Stimulated activated CD4-positive, alpha-beta T cell treated with anti-CD3 and anti-CD28 coated beads, Interleukin-2, amount 100 ng/mL, for 24 hours (primary cell): ENCODE measurements around the gene KRT13.
A peak's percentile ranks its signal among the peaks of the same experiment; 100 is the strongest.
"Not testable (repeated sequence)": the region's sequence is repeated elsewhere in the genome, so short reads cannot be mapped to it uniquely, and the experiment has no call there.

Source experiments
- DNase-seq, 2 donors: peaks; one replicate each; pipeline ENCODE4 v3.0.0-alpha.2; 2020

The KRT13 gene

GRCh38 chr17:41505007-41505808, at the start of gene KRT13:
KRT13 (minus strand) TSS chr17:41505612; CDS start chr17:41505550, 62 bp downstream.
- DNase-seq: no peak

DNA sequence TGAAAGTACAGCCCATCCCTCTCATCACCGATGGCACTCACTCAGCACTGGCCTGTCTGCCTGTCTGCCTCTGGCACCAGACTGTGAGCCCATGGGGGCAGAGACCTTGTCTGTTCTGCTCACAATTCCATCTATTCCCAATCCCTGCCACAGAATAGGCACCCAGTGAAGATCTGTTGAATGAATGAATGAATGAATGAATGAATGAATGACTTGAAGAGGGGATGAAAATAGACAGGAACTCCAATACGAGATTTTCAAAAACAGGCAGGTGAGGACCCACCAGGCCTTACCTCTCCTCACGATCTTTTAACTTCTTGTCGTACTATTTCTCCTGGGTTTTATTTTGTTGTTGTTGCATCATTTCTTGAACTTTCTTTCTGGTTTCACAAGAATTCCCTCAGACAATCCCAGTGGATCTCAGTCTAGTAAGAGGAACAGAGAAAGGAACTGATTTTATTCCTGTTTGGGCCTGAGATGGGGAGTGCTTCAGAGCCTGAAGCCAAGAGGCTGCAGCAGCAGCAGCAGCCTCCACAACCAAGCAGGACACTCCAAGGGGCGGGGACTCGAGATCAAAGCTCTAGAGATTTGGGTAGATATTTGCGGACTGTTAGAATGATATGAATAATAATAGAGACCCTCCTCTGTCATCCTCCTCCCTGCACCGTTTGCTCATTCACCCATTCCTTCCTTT, 48.7 kb upstream of the KRT13 start:
- no peak for DNase-seq

DNA sequence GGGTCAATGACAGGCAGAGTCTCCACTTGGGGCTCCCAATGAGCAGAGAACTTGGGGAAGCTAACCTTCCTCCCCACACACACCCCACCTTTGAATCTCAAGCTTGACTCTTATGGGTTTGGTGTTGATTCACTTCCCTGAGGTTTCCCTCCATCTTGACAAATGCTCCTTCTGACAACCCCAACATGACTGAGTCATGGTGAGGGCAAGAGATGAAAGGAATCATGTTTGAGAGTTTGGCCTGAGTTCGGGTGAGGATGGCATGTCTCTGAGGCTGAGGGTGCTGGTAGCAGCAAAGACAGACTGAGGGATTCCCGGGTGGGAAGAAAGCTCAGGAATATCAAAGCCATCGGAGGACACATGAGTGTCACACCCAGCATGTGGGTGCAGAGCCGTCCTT, 47.8 kb upstream of the KRT13 start:
- no peak for DNase-seq

- no peak for DNase-seq
Measured at GRCh38 chr17:41552455-41552854, 47.0 kb upstream of the KRT13 start.

DNA sequence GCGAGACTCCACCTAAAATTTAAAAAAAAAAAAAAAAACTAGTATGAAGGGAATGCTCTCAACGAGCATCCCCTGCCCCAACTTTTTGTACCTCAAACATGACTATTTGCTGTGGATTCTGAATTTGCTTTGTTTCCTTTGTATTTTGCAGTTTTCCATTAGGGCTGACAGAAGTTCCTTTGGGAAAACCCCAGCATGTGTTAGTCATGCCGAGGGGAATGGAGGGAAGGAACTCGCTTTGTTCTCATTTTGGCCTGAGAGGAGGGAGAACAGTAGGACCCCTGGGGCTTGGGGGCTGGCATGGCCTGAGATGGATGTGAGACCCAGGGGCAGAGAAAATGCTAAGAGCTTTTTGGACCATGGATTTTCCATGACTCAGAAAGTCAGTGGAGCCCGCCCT, 46.0 kb upstream of the KRT13 start:
- no peak for DNase-seq

- no peak for DNase-seq
Measured at GRCh38 chr17:41549596-41550039, 44.2 kb upstream of the KRT13 start.

DNA sequence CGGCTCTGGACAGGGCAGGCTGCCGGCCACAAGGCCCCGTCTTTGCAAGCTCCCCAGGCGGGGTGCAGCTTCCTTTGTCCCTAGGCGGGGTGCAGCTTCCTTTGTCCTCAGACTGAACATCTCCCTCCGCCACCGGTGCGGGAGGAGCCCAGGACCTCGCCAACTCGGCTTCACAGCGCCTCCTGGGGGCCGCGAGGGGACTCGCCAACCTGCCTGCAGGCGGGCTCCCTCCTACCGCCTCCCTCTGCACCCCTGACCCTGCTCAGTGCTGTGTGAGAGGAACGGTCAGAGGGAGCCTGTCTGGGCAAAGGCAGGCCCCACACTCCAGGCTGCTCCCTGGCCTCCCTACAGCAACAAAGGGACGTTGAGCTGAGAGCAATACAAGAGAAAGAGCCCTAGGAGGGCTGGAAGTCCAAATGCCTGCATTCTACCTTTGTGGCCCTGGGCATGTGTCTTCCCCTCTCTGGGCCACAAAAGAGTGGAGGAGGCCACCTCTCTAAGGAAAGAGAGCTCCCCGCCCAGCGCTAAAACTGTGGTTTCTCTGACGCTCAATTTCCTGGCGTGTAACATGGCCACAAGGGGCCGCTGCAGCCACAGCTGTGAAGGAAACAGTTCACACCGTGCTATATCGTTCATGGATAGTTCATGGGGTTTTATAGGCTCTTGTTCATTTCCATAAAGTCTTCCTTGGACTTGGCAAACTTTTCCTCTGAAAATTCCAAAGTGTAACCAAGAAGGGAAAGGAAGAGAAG, 43.6 kb upstream of the KRT13 start:
- peak; percentile 86 to 89 for DNase-seq

- peak; percentile 77 to 78 for DNase-seq
Measured at GRCh38 chr17:41547921-41548843, 42.8 kb upstream of the KRT13 start.

DNA sequence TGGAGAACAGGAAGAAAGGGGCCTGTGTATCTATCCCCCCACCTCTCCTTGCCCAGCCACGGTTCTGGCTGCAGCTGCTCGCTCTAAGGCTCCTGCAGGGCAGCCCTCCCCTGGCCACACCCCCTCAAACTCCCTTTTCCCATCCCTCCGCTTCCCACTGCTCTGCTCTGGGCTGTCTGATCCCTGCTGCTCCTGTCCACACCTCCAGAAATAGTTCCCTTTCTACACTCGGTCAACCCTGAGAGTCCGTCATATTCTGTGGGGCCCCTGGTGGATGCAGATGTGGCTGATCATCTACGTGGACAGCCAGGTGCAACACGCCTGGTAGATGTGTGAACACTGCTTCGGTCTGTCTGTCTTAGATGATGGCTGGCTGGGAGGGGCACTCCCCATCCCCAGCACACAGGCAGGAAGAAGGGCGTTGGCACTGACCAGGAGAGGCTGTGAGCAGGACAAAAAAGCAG, 42.0 kb upstream of the KRT13 start:
- no peak for DNase-seq

- DNase-seq: no peak
Measured at GRCh38 chr17:41546819-41547218, 41.4 kb upstream of the KRT13 start.

- no peak for DNase-seq
Measured at GRCh38 chr17:41545829-41546410, 40.5 kb upstream of the KRT13 start.

DNA sequence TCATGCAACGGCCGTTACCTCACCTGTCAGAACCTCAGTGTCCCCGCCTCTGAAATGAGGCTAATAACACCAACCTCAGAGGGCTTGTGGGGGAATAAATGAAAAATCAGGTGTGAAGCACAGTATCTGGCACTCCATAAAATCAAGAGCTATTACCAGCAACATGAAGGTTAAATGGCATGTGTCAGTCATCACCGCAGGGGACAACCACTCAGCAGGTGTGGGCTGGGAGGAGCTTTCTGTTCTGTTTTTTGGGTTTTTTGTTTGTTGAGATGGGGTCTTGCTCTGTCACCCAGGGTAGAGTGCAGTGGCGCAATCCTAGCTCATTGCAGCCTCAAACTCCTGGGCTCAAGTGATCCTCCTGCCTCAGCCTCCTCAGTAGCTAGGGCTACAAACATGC, 39.5 kb upstream of the KRT13 start:
- no peak for DNase-seq

GRCh38 chr17:41544491-41544892, 39.1 kb upstream of the KRT13 start:
- DNase-seq: no peak

DNA sequence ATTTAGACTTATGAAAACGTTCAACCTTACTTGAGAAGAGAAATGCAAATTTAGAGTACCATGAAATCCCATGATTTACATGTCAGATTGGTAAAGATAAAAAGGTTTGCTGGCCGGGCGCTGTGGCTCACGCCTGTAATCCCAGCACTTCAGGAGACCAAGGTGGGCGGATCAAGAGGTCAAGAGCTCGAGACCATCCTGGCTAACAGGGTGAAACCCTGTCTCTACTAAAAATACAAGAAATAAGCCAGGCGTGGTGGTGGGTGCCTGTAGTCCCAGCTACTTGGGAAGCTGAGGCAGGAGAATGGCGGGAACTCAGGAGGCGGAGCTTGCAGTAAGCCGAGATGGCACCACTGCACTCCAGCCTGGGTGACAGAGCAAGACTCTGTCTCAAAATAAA, 37.4 kb upstream of the KRT13 start:
- DNase-seq: not testable (repeated sequence)

- DNase-seq: no peak
Measured at GRCh38 chr17:41542357-41542756, 36.9 kb upstream of the KRT13 start.

DNA sequence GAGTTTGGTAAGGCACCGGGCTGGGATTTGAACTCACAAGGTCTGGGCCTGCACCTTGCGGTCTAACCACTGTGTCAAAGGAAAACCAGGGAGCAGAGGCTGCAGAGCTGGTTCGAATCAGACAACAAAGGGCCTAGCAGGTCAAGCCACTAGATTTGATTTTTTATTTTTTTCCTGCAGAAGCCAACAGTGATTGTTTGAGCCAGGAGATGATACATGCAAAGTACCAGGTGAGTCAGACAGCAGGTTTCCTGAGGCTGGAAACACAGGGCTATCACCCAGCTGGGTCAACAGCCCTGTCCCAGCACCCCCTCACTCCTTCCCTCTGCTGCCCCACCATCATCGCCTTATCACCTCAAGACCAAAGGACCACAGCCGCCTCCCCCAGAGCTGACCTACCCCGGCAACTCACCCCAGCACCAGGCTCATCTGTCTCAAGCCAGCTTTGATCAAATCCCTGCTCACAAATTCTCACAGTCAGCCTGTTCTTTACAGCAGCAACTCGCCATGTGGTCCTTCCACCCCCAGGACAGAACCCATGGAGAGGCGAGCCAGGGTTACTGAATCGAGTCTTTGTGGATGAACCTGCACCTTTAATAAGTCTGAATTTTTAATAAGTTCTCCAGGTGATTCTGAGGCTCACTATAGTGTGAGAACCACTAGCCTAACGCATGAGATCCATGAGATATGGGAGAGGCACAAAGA, 35.7 kb upstream of the KRT13 start:
- no peak for DNase-seq

DNA sequence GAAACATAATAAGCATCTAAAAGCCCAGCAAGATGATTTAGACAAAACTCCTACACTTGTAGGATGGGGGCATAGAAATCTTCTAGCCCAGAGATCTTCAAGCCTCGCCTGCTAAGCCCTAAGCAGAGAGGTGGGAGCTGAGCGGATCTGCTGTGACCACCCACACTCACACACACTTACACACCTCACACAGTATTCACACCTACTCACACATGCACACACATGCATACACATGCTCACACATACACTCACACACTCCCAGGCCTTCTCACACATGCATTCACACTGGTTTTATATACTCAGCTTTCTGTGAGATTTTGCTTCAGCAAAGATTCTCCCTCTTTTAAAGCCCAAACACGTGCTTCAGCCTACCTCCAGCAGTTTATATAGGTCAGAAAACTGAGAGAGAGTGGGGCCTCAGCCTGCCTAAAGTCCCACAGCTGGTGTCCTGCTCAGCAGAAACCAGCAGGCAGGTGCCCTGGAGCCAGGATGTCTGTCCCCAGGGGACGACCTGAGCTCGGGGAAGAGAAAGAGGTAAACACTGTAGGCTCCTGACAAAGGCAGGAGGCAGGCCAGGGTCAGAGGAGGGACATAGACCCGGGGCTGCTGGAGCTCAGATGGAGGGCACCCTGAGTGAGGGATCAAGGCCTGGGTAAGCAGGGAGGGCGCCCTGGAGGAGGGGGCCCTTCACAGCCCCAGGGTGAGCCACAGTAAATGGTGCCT, 34.7 kb upstream of the KRT13 start:
- no peak for DNase-seq

- DNase-seq: no peak
Measured at GRCh38 chr17:41539071-41539492, 33.7 kb upstream of the KRT13 start.

- DNase-seq: no peak
Measured at GRCh38 chr17:41538565-41538991, 33.2 kb upstream of the KRT13 start.

- no peak for DNase-seq
Measured at GRCh38 chr17:41537990-41538389, 32.6 kb upstream of the KRT13 start.

GRCh38 chr17:41537614-41537954, 32.2 kb upstream of the KRT13 start:
- DNase-seq: no peak
